ENCODE data around the gene AFF2.

Gene AFF2

DNA sequence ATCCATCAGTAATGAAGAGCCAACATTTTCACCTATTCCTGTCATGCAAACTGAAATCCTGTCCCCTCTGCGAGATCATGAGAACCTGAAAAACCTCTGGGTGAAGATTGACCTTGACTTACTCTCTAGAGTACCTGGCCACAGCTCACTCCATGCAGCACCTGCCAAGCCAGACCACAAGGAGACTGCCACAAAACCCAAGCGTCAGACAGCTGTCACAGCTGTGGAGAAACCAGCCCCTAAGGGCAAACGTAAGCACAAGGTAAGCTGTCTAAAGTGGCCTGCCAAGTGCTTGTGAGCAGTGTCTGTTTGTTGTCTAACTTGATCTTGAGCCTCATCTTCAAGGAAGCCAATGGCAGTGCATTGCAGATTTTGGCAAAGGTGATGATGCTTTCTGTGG, 455.9 kb downstream of the AFF2 start:
- Mint-ChIP-seq H3K9me3 (no peaks in the 10 kb centered on the region), H3K27me3 (no peaks in the 10 kb centered on the region), H3K36me3 (ENCODE audit: low read depth) (no peaks in the 10 kb centered on the region), H3K27ac (no peak overlapping the region), H3K4me3 (no peak overlapping the region), H3K4me1 (ENCODE audit: low read depth) (no peaks in the 10 kb centered on the region)
- intact Hi-C loops (cut with micrococcal nuclease) = no loop called here

- H3K4me1 Mint-ChIP-seq (ENCODE audit: low read depth) = no peaks in the 10 kb centered on the region
- no peak overlapping the region for H3K27ac Mint-ChIP-seq
- intact Hi-C loops (cut with micrococcal nuclease) = no loop called here
- no peak overlapping the region for H3K4me3 Mint-ChIP-seq
- no peaks in the 10 kb centered on the region for H3K36me3 Mint-ChIP-seq (ENCODE audit: low read depth)
- H3K9me3 Mint-ChIP-seq = no peaks in the 10 kb centered on the region
- H3K27me3 Mint-ChIP-seq = no peaks in the 10 kb centered on the region
Observed at GRCh38 chrX:148958901-148959300, 458.5 kb downstream of the AFF2 start.

GRCh38 chrX:148960060-148960459, 459.6 kb downstream of the AFF2 start:
- Mint-ChIP-seq H3K27me3 (no peaks in the 10 kb centered on the region), H3K4me3 (no peak overlapping the region), H3K4me1 (ENCODE audit: low read depth) (no peaks in the 10 kb centered on the region), H3K36me3 (ENCODE audit: low read depth) (no peaks in the 10 kb centered on the region), H3K27ac (no peak overlapping the region), H3K9me3 (no peaks in the 10 kb centered on the region)
- intact Hi-C loops (cut with micrococcal nuclease) = no loop called here

DNA sequence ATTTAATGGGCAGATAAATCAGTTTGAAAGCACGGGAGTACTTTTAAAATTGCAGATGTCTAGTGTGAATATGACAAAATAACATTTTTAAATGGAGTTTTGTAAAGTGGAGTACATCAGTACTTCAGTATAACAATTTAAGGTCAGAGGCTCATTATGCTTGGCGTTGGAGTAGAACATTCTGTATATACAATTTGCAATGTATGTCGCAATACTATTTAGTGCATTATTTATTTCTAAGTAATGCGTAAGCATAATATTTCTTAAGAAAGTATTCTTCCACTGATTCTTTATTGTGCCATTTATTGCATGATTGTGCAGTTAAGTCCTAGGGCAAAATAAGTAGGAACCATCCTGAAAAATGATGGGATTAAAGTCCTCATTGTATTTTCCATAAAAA, 461.6 kb downstream of the AFF2 start:
- Mint-ChIP-seq H3K9me3 (no peaks in the 10 kb centered on the region), H3K4me3 (no peak overlapping the region)

DNA sequence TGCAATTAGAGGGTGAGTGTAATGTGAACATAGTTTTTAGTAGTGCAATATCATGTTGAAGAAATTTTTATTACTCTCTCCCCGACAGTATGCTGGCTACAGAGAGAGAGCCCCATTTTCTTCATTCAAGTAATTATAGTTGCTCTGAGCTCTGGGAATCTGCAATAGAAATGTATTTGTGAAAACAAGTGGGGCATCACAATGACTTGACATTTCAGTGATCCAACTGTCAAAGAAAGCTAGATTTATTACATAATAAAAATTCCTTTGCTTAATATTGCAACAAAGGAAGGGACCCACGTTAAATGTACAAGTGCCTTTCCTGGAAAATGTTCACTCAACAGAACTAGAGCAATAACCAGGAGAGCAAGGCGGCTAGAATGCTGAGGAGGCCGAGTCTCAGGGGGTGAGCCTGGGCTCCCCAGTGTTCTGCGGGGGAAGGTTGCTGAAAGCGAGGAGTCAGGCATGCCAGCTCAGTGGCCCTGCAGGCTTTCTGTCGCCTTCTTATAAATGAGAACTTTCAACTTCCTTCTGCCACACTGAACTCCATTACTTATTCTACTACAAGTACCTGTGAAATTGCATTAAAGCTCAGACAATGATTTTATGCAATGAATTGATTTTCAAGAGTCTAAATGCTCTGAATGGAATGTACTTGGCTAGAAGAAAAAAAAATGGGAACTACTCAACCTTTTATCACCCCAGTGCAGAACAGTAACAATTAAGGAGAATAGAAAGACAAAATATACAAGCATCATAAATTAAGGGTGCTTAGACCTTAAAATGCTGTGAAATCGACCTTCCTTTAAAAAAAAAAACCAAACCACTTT, 476.4 kb downstream of the AFF2 start:
- H3K36me3 Mint-ChIP-seq (ENCODE audit: low read depth) = no peaks in the 10 kb centered on the region
- H3K4me1 Mint-ChIP-seq (ENCODE audit: low read depth) = no peaks in the 10 kb centered on the region
- intact Hi-C loops (cut with micrococcal nuclease) = no loop called here
- no peaks in the 10 kb centered on the region for H3K27me3 Mint-ChIP-seq
- H3K4me3 Mint-ChIP-seq = no peak overlapping the region
- no peaks in the 10 kb centered on the region for H3K9me3 Mint-ChIP-seq
- no peak overlapping the region for H3K27ac Mint-ChIP-seq

More for the DNA sequence above, 461.6 kb downstream of the AFF2 start:
- no peaks in the 10 kb centered on the region for H3K4me1 Mint-ChIP-seq (ENCODE audit: low read depth)
- no peaks in the 10 kb centered on the region for H3K27me3 Mint-ChIP-seq
- intact Hi-C loops (cut with micrococcal nuclease) = no loop called here
- H3K27ac Mint-ChIP-seq = no peak overlapping the region
- no peaks in the 10 kb centered on the region for H3K36me3 Mint-ChIP-seq (ENCODE audit: low read depth)

DNA sequence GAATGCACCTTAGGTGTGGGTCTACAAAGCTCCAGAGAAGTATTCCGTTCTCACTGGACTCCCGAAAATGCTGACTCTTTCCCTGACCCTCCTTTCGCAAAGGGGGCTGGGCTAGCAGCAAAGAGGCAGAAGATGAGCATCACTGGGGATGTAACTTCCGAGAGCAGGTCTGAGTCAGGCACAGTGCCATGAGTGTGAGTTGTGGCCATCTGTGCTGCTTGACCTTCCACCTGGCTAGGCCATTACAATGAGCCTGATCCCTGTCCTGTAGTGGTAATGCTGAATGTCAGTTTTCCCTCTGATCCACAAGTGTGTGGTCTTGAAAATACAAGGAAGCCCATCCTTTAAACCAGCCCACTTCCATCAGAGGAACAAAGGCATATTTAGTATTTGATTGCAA, 479.4 kb downstream of the AFF2 start:
- no peaks in the 10 kb centered on the region for H3K27me3 Mint-ChIP-seq
- H3K9me3 Mint-ChIP-seq = no peaks in the 10 kb centered on the region
- no peak overlapping the region for H3K4me3 Mint-ChIP-seq
- no peak overlapping the region for H3K27ac Mint-ChIP-seq
- H3K36me3 Mint-ChIP-seq (ENCODE audit: low read depth) = no peaks in the 10 kb centered on the region
- intact Hi-C loops (cut with micrococcal nuclease) = no loop called here
- peaks cover 5% of the 10 kb centered on the region for H3K4me1 Mint-ChIP-seq (ENCODE audit: low read depth)

- H3K27me3 Mint-ChIP-seq = no peaks in the 10 kb centered on the region
- H3K4me3 Mint-ChIP-seq = no peak overlapping the region
- intact Hi-C loops (cut with micrococcal nuclease) = no loop called here
- no peaks in the 10 kb centered on the region for H3K9me3 Mint-ChIP-seq
- H3K4me1 Mint-ChIP-seq (ENCODE audit: low read depth) = peaks cover 5% of the 10 kb centered on the region
- H3K27ac Mint-ChIP-seq = no peak overlapping the region
- H3K36me3 Mint-ChIP-seq (ENCODE audit: low read depth) = no peaks in the 10 kb centered on the region
Observed at GRCh38 chrX:148984238-148984637, 483.8 kb downstream of the AFF2 start.

- Mint-ChIP-seq H3K27ac (no peak overlapping the region), H3K36me3 (ENCODE audit: low read depth) (no peaks in the 10 kb centered on the region)
- intact Hi-C loops (cut with micrococcal nuclease) = no loop called here
Observed at GRCh38 chrX:148991502-148991901, 491.1 kb downstream of the AFF2 start.

DNA sequence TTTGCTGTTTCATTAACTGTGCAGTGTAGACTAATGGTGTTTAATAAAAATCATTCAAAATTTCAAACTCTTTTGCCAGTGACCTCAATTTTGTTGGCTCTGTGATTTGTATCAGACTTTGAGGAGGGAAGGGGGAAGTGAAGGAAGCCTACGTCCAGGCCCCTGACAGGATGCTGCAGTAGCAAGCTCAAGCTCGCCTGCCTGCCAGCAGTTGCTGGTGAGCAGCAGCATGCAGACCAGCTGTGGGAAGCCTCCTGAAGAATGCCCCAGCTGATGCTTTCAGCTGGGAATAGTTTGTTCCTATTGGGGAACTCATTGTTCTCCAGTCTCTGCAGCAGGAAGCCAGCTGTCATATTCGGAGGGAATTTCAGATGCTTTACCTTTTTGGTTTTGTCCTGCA, 495.2 kb downstream of the AFF2 start:
- intact Hi-C loops (cut with micrococcal nuclease) = no loop called here
- H3K4me3 Mint-ChIP-seq = no peak overlapping the region
- no peak overlapping the region for H3K27ac Mint-ChIP-seq

More at GRCh38 chrX:148991502-148991901, 491.1 kb downstream of the AFF2 start:
- Mint-ChIP-seq H3K9me3 (no peaks in the 10 kb centered on the region), H3K4me1 (ENCODE audit: low read depth) (no peaks in the 10 kb centered on the region), H3K4me3 (no peak overlapping the region), H3K27me3 (no peaks in the 10 kb centered on the region)

DNA sequence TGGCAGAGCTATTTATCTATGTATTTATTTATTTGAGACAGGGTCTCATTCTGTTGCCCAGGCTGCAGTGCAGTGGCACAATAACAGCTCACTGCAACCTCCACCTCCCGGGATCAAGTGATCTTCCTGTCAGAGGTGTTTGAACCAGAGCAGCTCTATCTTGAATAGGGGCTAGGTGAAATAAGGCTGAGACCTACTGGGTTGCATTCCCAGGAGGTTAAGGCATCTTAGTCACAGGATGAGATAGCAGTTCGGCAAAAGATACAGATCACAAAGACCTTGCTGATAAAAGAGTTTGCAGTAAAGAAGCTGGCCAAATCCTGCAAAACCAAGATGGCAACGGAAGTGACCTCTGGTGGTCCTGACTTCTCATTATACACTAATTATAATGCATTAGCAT, 501.9 kb downstream of the AFF2 start:
- no peaks in the 10 kb centered on the region for H3K4me1 Mint-ChIP-seq (ENCODE audit: low read depth)
- intact Hi-C loops (cut with micrococcal nuclease) = no loop called here
- no peak overlapping the region for H3K4me3 Mint-ChIP-seq
- H3K27ac Mint-ChIP-seq = no peak overlapping the region
- no peaks in the 10 kb centered on the region for H3K9me3 Mint-ChIP-seq
- no peaks in the 10 kb centered on the region for H3K36me3 Mint-ChIP-seq (ENCODE audit: low read depth)
- H3K27me3 Mint-ChIP-seq = no peaks in the 10 kb centered on the region

More for the DNA sequence above, 495.2 kb downstream of the AFF2 start:
- Mint-ChIP-seq H3K9me3 (no peaks in the 10 kb centered on the region), H3K4me1 (ENCODE audit: low read depth) (no peaks in the 10 kb centered on the region), H3K27me3 (no peaks in the 10 kb centered on the region), H3K36me3 (ENCODE audit: low read depth) (no peaks in the 10 kb centered on the region)

DNA sequence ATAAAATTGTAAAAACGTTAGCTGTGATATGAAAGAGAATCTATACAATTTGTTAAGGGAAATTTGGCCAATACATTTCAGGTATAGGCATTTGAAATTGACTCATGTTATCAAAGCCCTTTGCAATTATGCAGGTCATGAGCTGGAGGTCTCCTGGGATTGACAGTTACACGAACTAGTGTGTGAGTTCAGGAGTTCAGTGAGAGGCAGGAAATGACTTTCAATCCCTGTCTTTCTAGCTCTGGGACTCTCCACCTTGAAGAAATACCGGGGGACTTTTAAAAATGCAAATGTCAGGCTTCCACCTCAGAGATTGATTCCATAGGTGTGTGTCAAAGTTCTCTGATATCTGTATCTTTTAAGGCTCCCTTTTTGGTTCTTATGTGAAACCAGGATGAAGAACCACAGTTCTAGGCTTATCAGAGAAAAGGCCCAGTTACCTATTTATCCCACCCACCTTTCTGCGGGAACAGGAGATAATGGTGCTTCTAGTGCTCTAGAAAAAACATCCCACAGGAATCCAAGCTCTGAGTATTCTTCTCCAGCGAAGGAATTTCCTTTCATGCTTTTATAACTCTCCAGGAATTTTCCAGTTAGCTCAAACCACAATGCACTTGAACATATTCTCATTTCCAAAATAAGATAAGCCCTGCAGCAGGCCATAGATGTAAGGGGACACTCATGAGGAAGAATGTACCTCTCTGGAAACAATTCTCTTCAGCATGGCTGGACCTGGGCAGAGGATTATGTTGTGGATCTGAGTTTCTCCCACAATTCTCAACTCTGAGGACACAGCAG, 503.6 kb downstream of the AFF2 start:
- intact Hi-C loops (cut with micrococcal nuclease) = no loop called here
- H3K4me1 Mint-ChIP-seq (ENCODE audit: low read depth) = no peaks in the 10 kb centered on the region
- H3K4me3 Mint-ChIP-seq = no peak overlapping the region
- no peaks in the 10 kb centered on the region for H3K36me3 Mint-ChIP-seq (ENCODE audit: low read depth)
- no peaks in the 10 kb centered on the region for H3K9me3 Mint-ChIP-seq
- H3K27ac Mint-ChIP-seq = no peak overlapping the region
- H3K27me3 Mint-ChIP-seq = no peaks in the 10 kb centered on the region

DNA sequence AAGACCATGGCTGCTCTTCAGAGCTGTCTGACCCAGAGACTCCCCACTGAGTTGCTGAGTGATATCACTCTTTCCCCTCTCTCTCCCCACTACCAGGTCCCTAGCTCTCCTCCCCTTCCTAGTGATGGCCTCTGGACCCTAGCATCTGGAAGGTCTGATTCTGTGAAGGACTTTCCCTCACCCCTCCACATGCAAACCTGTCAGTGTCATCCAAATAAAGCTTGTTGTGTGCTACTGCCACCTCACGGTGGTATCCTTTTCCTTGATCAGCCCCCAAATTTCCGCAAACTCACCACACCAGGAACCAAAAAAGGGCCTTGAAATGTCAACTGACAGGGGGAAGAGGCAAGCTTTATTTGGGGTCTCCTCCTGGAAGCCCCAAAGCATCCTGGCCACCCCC, 504.5 kb downstream of the AFF2 start:
- H3K4me1 Mint-ChIP-seq (ENCODE audit: low read depth) = no peaks in the 10 kb centered on the region
- no peaks in the 10 kb centered on the region for H3K9me3 Mint-ChIP-seq
- no peak overlapping the region for H3K27ac Mint-ChIP-seq
- intact Hi-C loops (cut with micrococcal nuclease) = no loop called here
- H3K27me3 Mint-ChIP-seq = no peaks in the 10 kb centered on the region
- H3K4me3 Mint-ChIP-seq = no peak overlapping the region
- H3K36me3 Mint-ChIP-seq (ENCODE audit: low read depth) = no peaks in the 10 kb centered on the region

DNA sequence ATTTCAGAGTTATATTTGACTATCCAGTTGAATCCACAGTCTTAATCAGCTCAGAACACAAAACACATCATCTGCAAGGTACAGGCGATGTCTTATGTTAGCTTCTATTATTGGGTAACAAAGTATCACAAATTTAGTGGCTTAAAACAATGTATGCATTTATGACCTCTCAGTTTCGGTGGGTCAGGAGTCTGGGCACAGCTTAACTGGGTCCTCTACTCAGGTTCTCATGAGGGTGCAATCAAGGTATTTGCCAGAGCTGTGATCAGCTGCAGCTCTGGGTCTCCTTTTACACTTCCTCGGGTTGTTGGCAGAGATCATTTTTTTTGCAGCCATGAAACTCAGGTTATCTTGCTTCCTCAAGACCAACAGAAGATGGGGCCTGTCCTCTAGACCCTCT, 505.8 kb downstream of the AFF2 start:
- intact Hi-C loops (cut with micrococcal nuclease) = no loop called here

DNA sequence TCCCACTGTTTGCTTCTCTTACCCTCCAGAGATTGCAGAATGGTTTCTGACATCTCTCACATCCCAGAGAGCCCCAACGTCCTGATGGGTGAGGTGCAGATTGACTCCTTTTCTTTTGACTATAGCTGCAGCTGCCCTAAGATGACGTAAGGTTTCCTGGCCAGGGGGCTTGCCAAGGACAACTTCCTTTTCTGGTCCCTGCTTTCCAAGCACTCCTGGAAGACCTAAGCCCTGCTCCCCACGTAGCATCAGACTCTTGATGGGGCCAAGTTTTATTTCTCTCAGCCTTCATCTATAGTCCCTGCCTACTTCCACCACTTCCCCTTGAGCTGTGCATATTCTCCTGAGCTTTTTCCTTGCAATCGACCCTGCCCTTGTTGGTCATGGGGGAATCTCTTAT, 507.0 kb downstream of the AFF2 start:
- Mint-ChIP-seq H3K4me3 (no peak overlapping the region), H3K27me3 (no peaks in the 10 kb centered on the region), H3K27ac (no peak overlapping the region), H3K4me1 (ENCODE audit: low read depth) (no peaks in the 10 kb centered on the region), H3K36me3 (ENCODE audit: low read depth) (no peaks in the 10 kb centered on the region), H3K9me3 (no peaks in the 10 kb centered on the region)
- intact Hi-C loops (cut with micrococcal nuclease) = no loop called here

More for the DNA sequence above, 505.8 kb downstream of the AFF2 start:
- Mint-ChIP-seq H3K36me3 (ENCODE audit: low read depth) (no peaks in the 10 kb centered on the region), H3K27ac (no peak overlapping the region), H3K4me3 (no peak overlapping the region), H3K27me3 (no peaks in the 10 kb centered on the region), H3K4me1 (ENCODE audit: low read depth) (no peaks in the 10 kb centered on the region), H3K9me3 (no peaks in the 10 kb centered on the region)
